Osteoblast (primary cell): ENCODE data around the gene LYG2. TPM values are rescaled to one million over a fixed set of nuclear protein-coding genes. Genes with fewer than 3 reads are reported as not detected.
"Not testable (repeated sequence)": the region's sequence is repeated elsewhere in the genome, so short reads cannot be mapped to it uniquely, and the experiment has no call there.

Source experiments
- DNase-seq: peaks from one replicate; pipeline ENCODE4 v3.0.0; 2011; ENCODE audit warnings: low spot score, mixed read lengths; ENCODE audit not compliant: insufficient read length; ENCODE audit errors: missing footprints
- H2AFZ ChIP-seq: 2 replicates; pipeline ENCODE4 v1.6.0; 2011; ENCODE audit warnings: mild to moderate bottlenecking, low read length
- H3K27ac ChIP-seq: 2 replicates; pipeline ENCODE4 v1.5.1; 2011; ENCODE audit warnings: mild to moderate bottlenecking, low read depth, low read length, moderate library complexity
- H3K27me3 ChIP-seq: 2 replicates; pipeline ENCODE4 v1.6.0; 2012; ENCODE audit warnings: mild to moderate bottlenecking, control low read depth, inconsistent platforms, low read length, moderate library complexity; ENCODE audit not compliant: insufficient read depth
- H3K36me3 ChIP-seq: 2 replicates; pipeline ENCODE4 v1.5.1; 2011; ENCODE audit warnings: mild to moderate bottlenecking, low read length, control low read depth, moderate library complexity; ENCODE audit not compliant: insufficient read depth
- H3K4me1 ChIP-seq: 2 replicates; pipeline ENCODE4 v1.5.1; 2011; ENCODE audit warnings: mild to moderate bottlenecking, low read length, control low read depth, moderate library complexity; ENCODE audit not compliant: insufficient read depth
- H3K4me2 ChIP-seq: 2 replicates; pipeline ENCODE4 v1.6.0; 2011; ENCODE audit warnings: mild to moderate bottlenecking, low read length; ENCODE audit not compliant: insufficient read depth
- H3K4me3 ChIP-seq: fragments of 200-600 bp; sonication (generic); 3 replicates; pipeline ENCODE4 v1.5.1; 2012; ENCODE audit warnings: mild to moderate bottlenecking, low read length, inconsistent platforms; ENCODE audit not compliant: insufficient read depth
- H3K79me2 ChIP-seq: 2 replicates; pipeline ENCODE4 v1.6.0; 2012; ENCODE audit warnings: mild to moderate bottlenecking, low read length, control low read depth, inconsistent platforms; ENCODE audit not compliant: insufficient read depth
- H3K9me3 ChIP-seq: 2 replicates; pipeline ENCODE4 v1.5.1; 2011; ENCODE audit warnings: low read depth, low read length, control low read depth
- H4K20me1 ChIP-seq: 2 replicates; pipeline ENCODE4 v1.6.0; 2012; ENCODE audit warnings: mild to moderate bottlenecking, low read length, control low read depth; ENCODE audit not compliant: insufficient read depth
- CTCF ChIP-seq: IDR thresholded peaks from 2 replicates; pipeline ENCODE4 v1.5.1; 2011; ENCODE audit warnings: mild to moderate bottlenecking, low read depth, low read length, moderate library complexity; ENCODE audit errors: extremely low read depth
- total RNA-seq: library from RNA; depleted of rRNA; stranded (reverse); fragments of >200 nt; gene quantifications from 2 replicates; pipeline ENCODE4 v1.2.3, GENCODE V29; 2012

The LYG2 gene
- total RNA-seq, 1 donor: not detected

- Histone ChIP-seq H3K4me1 (no peaks in the 10 kb centered on the region), H3K27ac (no peak overlapping the region), H3K27me3 (no peaks in the 10 kb centered on the region), H2AFZ (no peak overlapping the region), H3K4me3 (no peak overlapping the region), H3K79me2 (no peaks in the 10 kb centered on the region), H3K36me3 (no peaks in the 10 kb centered on the region), H3K9me3 (no peaks in the 10 kb centered on the region), H4K20me1 (no peaks in the 10 kb centered on the region), H3K4me2 (no peak overlapping the region)
- DNase-seq: no peak
- TF ChIP-seq CTCF: no peak
Observed at GRCh38 chr2:99285526-99285925, 30.1 kb upstream of the LYG2 start.

- no peaks in the 10 kb centered on the region for H3K36me3 ChIP-seq
- H3K79me2 ChIP-seq: no peaks in the 10 kb centered on the region
- H4K20me1 ChIP-seq: no peaks in the 10 kb centered on the region
- H3K27ac ChIP-seq: no peak overlapping the region
- H3K9me3 ChIP-seq: no peaks in the 10 kb centered on the region
- H3K27me3 ChIP-seq: no peaks in the 10 kb centered on the region
- H3K4me1 ChIP-seq: peaks cover 5% of the 10 kb centered on the region
- H2AFZ ChIP-seq: no peak overlapping the region
- TF ChIP-seq CTCF: no peak
- no peak overlapping the region for H3K4me3 ChIP-seq
- DNase-seq: no peak
- H3K4me2 ChIP-seq: no peak overlapping the region
Observed at GRCh38 chr2:99279969-99280695, 24.7 kb upstream of the LYG2 start.

- Histone ChIP-seq H3K27me3 (no peaks in the 10 kb centered on the region), H3K4me1 (peaks cover 5% of the 10 kb centered on the region), H2AFZ (peak overlapping the region; percentile 39), H4K20me1 (no peaks in the 10 kb centered on the region), H3K36me3 (no peaks in the 10 kb centered on the region), H3K27ac (peak overlapping the region; percentile 17), H3K4me2 (peak overlapping the region; percentile 79), H3K4me3 (peak overlapping the region; percentile 56), H3K9me3 (no peaks in the 10 kb centered on the region), H3K79me2 (no peaks in the 10 kb centered on the region)
- DNase-seq: peak; percentile 88
- no peak for TF ChIP-seq CTCF
Observed at GRCh38 chr2:99278793-99279291, 23.4 kb upstream of the LYG2 start.

- Histone ChIP-seq H2AFZ (peak overlapping the region; percentile 39), H3K4me3 (peak overlapping the region; percentile 56), H3K4me2 (peak overlapping the region; percentile 79)
- DNase-seq, H3K27me3 ChIP-seq, H4K20me1 ChIP-seq, H3K9me3 ChIP-seq, H3K4me1 ChIP-seq, H3K27ac ChIP-seq, H3K36me3 ChIP-seq, H3K79me2 ChIP-seq: not testable (repeated sequence)
Observed at GRCh38 chr2:99278195-99278765, 22.8 kb upstream of the LYG2 start.
